Lower lobe of right lung (tissue), 2 donors: ENCODE results near the gene FUZ. TPM values are rescaled to one million over a fixed set of nuclear protein-coding genes. Genes with fewer than 3 reads are reported as not detected.

ENCODE experiments used
- ATAC-seq, 2 donors: fragments of 200-7000 bp; cut with Tn5 transposase; one replicate each; pipeline ENCODE4 v1.9.1; 2020 to 2022; ENCODE audit warnings: mild to moderate bottlenecking in 2 of 2, moderate library complexity in 2 of 2
- DNase-seq: peaks from one replicate; pipeline ENCODE4 v3.0.0-alpha.2; 2020
- H3K27ac ChIP-seq: fragments of 200-600 bp; one replicate; pipeline ENCODE4 v1.8.0; 2022
- H3K27me3 ChIP-seq: fragments of 200-600 bp; one replicate; pipeline ENCODE4 v1.8.0; 2022; ENCODE audit warnings: low read depth
- H3K36me3 ChIP-seq: fragments of 200-600 bp; one replicate; pipeline ENCODE4 v1.8.0; 2022; ENCODE audit warnings: mild to moderate bottlenecking
- H3K4me1 ChIP-seq: fragments of 200-600 bp; one replicate; pipeline ENCODE4 v1.8.0; 2022
- H3K4me3 ChIP-seq: fragments of 200-600 bp; one replicate; pipeline ENCODE4 v1.8.0; 2022; ENCODE audit warnings: mild to moderate bottlenecking
- H3K9me3 ChIP-seq: fragments of 200-600 bp; one replicate; pipeline ENCODE4 v1.8.0; 2022
- intact Hi-C: fragments of 100-400 bp; cut with DNase I; formaldehyde crosslinking; loops from one replicate; pipeline ENCODE4 v1.11.0; 2022
- total RNA-seq: library from RNA; stranded (reverse); fragmentation: NEBNext Ultra II Directional; extraction: Animal tissue kit (Norgen Biotek cat#: 25700); gene quantifications from one replicate; pipeline ENCODE4 v1.2.1, GENCODE V29; 2021
- TF ChIP-seq, protein P1 (sequence below): fragments of 200-600 bp; IDR thresholded peaks from one replicate; pipeline ENCODE4 v1.8.0; 2022; ENCODE audit warnings: antibody characterized with exemption, mild to moderate bottlenecking
- donor health status: DM: no; HTN: yes; CAD: no; lungs with severe emphysema.

Gene FUZ
- total RNA-seq, 1 donor from 2014 or later, result 24.0 TPM

DNA sequence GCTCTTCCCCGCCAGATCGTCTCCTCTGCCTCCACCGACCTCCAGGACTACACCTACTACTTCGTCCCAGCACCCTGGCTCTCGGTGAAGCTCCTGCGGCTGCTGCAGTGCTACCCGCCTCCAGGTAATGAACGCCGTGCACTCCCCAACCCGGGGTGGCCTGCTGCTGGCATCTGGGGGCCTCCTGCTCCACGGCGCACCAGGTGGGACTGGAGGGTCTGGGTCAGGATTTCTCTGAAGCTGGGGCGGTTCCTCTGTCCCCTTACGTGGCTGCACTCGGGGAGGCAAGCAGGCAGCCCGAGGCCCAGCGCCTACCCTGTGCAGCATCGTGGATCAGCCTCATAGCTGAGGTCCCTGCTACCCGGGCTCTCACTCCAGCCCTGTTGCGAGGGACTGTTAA lies 17.5 kb downstream of the FUZ start:
- intact Hi-C loops, result no loop called here
- Histone ChIP-seq H3K9me3 (no peaks in the 10 kb centered on the region), H3K27me3 (no peaks in the 10 kb centered on the region), H3K4me3 (no peak overlapping the region), H3K36me3 (peaks cover 96% of the 10 kb centered on the region), H3K4me1 (no peaks in the 10 kb centered on the region), H3K27ac (no peak overlapping the region)
- ATAC-seq (no peak), DNase-seq (no peak)
- TF ChIP-seq, protein P1, sequence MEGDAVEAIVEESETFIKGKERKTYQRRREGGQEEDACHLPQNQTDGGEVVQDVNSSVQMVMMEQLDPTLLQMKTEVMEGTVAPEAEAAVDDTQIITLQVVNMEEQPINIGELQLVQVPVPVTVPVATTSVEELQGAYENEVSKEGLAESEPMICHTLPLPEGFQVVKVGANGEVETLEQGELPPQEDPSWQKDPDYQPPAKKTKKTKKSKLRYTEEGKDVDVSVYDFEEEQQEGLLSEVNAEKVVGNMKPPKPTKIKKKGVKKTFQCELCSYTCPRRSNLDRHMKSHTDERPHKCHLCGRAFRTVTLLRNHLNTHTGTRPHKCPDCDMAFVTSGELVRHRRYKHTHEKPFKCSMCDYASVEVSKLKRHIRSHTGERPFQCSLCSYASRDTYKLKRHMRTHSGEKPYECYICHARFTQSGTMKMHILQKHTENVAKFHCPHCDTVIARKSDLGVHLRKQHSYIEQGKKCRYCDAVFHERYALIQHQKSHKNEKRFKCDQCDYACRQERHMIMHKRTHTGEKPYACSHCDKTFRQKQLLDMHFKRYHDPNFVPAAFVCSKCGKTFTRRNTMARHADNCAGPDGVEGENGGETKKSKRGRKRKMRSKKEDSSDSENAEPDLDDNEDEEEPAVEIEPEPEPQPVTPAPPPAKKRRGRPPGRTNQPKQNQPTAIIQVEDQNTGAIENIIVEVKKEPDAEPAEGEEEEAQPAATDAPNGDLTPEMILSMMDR, result no peak

DNA sequence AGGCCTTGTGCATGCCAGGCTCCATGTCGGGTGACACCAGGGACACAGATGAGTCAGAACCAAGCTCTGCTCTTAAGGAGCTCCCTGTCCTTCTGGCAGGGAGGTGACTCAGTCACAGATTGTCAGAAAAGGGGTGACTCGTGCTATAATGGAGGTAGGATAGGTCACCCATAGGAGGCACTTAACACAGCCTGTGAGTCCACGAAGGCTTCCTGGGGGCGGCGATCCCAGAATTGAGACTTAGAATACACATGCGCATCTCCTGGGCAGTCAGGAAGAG lies 19.6 kb downstream of the FUZ start:
- intact Hi-C loops, result no loop called here
- ATAC-seq, result no peak
- TF ChIP-seq, protein P1, result no peak
- no peaks in the 10 kb centered on the region for H3K27me3 ChIP-seq
- no peaks in the 10 kb centered on the region for H3K9me3 ChIP-seq
- H3K4me3 ChIP-seq, result no peak overlapping the region
- no peaks in the 10 kb centered on the region for H3K4me1 ChIP-seq
- peaks cover 92% of the 10 kb centered on the region for H3K36me3 ChIP-seq
- no peak for DNase-seq
- no peak overlapping the region for H3K27ac ChIP-seq

DNA sequence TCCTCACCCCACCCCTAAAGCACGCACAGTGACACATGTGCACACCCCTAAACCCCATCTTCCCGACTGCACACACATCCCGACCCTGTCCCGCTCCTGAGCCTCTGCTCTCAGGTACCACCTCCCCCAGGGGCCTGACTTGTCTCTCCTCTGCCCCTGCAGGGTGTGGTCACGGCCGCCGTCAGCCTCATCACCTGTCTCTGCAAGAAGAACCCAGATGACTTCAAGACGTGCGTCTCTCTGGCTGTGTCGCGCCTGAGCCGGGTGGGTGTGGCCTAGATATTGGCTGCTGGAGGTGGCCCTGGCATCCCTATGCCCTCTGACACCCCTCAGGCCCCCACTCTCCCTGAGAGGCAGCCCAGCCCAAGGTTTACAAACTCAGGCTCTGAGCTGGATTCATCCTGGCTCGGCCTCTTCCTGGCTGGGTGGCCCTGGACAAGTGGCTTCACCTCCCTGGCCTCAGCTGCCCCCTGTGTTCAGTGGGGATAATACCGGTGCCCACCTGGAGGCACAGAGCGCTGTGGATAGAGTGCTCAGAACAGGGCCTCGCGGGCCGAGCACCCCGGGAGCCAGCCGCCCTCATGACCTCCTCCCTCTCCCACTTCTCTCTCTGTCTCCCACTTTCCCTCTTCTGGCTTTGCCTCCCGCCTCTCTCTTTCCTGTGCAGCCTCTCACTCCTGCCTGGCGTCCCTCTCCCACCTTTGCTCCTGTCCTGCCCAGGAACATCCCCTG lies 20.1 kb downstream of the FUZ start:
- no peaks in the 10 kb centered on the region for H3K9me3 ChIP-seq
- H3K4me1 ChIP-seq, result no peaks in the 10 kb centered on the region
- peaks cover 91% of the 10 kb centered on the region for H3K36me3 ChIP-seq
- TF ChIP-seq, protein P1, result no peak
- H3K27ac ChIP-seq, result no peak overlapping the region
- H3K27me3 ChIP-seq, result no peaks in the 10 kb centered on the region
- intact Hi-C loops, result no loop called here
- no peak overlapping the region for H3K4me3 ChIP-seq
- no peak for ATAC-seq
- DNase-seq, result no peak

GRCh38 chr19:49791776-49792445 lies 21.2 kb downstream of the FUZ start:
- Histone ChIP-seq H3K9me3 (no peaks in the 10 kb centered on the region), H3K27me3 (no peaks in the 10 kb centered on the region), H3K4me3 (no peak overlapping the region), H3K4me1 (peaks cover under 1% of the 10 kb centered on the region), H3K36me3 (peaks cover 89% of the 10 kb centered on the region), H3K27ac (no peak overlapping the region)
- ATAC-seq, result no peak
- no peak for DNase-seq
- intact Hi-C loops, result no loop called here
- TF ChIP-seq, protein P1, result no peak

GRCh38 chr19:49790866-49791265 lies 22.2 kb downstream of the FUZ start:
- Histone ChIP-seq H3K4me3 (no peak overlapping the region), H3K27me3 (no peaks in the 10 kb centered on the region), H3K36me3 (peaks cover 89% of the 10 kb centered on the region), H3K4me1 (peaks cover 4% of the 10 kb centered on the region), H3K27ac (peak overlapping the region; percentile 19), H3K9me3 (no peaks in the 10 kb centered on the region)
- intact Hi-C loops, result no loop called here
- no peak for DNase-seq
- ATAC-seq, result peak in 1 of 2 donors; percentile 63
- TF ChIP-seq, protein P1, result no peak
